CD14-positive monocyte (primary cell): ENCODE results near the gene GLOD5. TPM values are rescaled to one million over a fixed set of nuclear protein-coding genes. Genes with fewer than 3 reads are reported as not detected.

Source experiments
- DNase-seq, 3 donors: peaks; one replicate each; pipeline ENCODE4 v3.0.0-alpha.2; 2011 to 2022
- H2AFZ ChIP-seq: 2 replicates; pipeline ENCODE4 v1.6.0; 2012; ENCODE audit warnings: mild to moderate bottlenecking, low read depth, low read length, inconsistent platforms; ENCODE audit not compliant: insufficient read depth, poor library complexity, severe bottlenecking
- H3K27ac ChIP-seq, 2 donors: 1 replicate in 1 of 2; 2 replicates in 1 of 2; pipeline ENCODE4 v1.5.1; 2012 to 2013; ENCODE audit warnings: low read length in 2 of 2, control low read depth in 1 of 2, inconsistent platforms in 1 of 2, low read depth in 1 of 2, mild to moderate bottlenecking in 1 of 2
- H3K27me3 ChIP-seq, 2 donors: one replicate each; pipeline versions ENCODE4 v1.6.0 to v1.6.1; 2011 to 2013; ENCODE audit warnings: low read length in 2 of 2; ENCODE audit not compliant: control insufficient read depth in 2 of 2, insufficient read depth in 2 of 2
- H3K36me3 ChIP-seq, 2 donors: replicated peaks in 1 of 2; 1 replicate in 1 of 2; 2 replicates in 1 of 2; pipeline versions ENCODE4 v1.5.1 to v1.6.1; 2012 to 2013; ENCODE audit warnings: low read length in 2 of 2, control low read depth in 1 of 2, inconsistent platforms in 1 of 2, mild to moderate bottlenecking in 1 of 2; ENCODE audit not compliant: insufficient read depth in 2 of 2, control insufficient read depth in 1 of 2
- H3K4me1 ChIP-seq, 2 donors: 1 replicate in 1 of 2; 2 replicates in 1 of 2; pipeline versions ENCODE4 v1.5.1 to v1.6.1; 2012 to 2013; ENCODE audit warnings: low read length in 2 of 2, control low read depth in 1 of 2, inconsistent platforms in 1 of 2, mild to moderate bottlenecking in 1 of 2, moderate library complexity in 1 of 2; ENCODE audit not compliant: insufficient read depth in 2 of 2, control insufficient read depth in 1 of 2
- H3K4me2 ChIP-seq: replicated peaks from 2 replicates; pipeline ENCODE3; 2012; ENCODE audit warnings: low read length, moderate library complexity, mild to moderate bottlenecking; ENCODE audit not compliant: poor library complexity, severe bottlenecking; ENCODE audit errors: extremely low read depth
- H3K4me3 ChIP-seq, 3 experiments: fragments of 200-600 bp in 1 of 3; sonication (generic) in 1 of 3; replicated peaks in 1 of 3; 1 replicate in 2 of 3; 2 replicates in 1 of 3; pipeline ENCODE4 v1.5.1; 2011 to 2013; ENCODE audit warnings: low read length in 3 of 3, mild to moderate bottlenecking in 3 of 3, control low read depth in 2 of 3, low read depth in 2 of 3, inconsistent platforms in 1 of 3, moderate library complexity in 1 of 3
- H3K79me2 ChIP-seq: 2 replicates; pipeline ENCODE4 v1.6.0; 2012; ENCODE audit warnings: mild to moderate bottlenecking, control low read depth, inconsistent platforms, low read length, moderate library complexity; ENCODE audit not compliant: insufficient read depth
- H3K9ac ChIP-seq: 2 replicates; pipeline ENCODE4 v1.6.0; 2017; ENCODE audit warnings: low read length, mild to moderate bottlenecking; ENCODE audit not compliant: insufficient read depth, poor library complexity, severe bottlenecking
- H3K9me3 ChIP-seq, 2 donors: replicated peaks in 1 of 2; 1 replicate in 1 of 2; 2 replicates in 1 of 2; pipeline versions ENCODE4 v1.5.1 to v1.6.1; 2012 to 2013; ENCODE audit warnings: low read length in 2 of 2, control low read depth in 1 of 2; ENCODE audit not compliant: control insufficient read depth in 1 of 2, insufficient read depth in 1 of 2
- H4K20me1 ChIP-seq: 2 replicates; pipeline ENCODE4 v1.6.0; 2012; ENCODE audit warnings: mild to moderate bottlenecking, low read length, control low read depth, moderate library complexity; ENCODE audit not compliant: insufficient read depth
- H3K27ac Mint-ChIP-seq, 7 donors: one replicate each; pipeline ENCODE4 v1.8.0; 2020; ENCODE audit warnings: mild to moderate bottlenecking in 7 of 7, mixed read lengths in 7 of 7, moderate library complexity in 6 of 7, inconsistent platforms in 2 of 7
- H3K27me3 Mint-ChIP-seq, 3 donors: one replicate each; pipeline ENCODE4 v1.8.0; 2021 to 2022; ENCODE audit warnings: low read depth in 3 of 3, mild to moderate bottlenecking in 3 of 3, mixed read lengths in 3 of 3, moderate library complexity in 3 of 3, inconsistent platforms in 1 of 3
- H3K36me3 Mint-ChIP-seq, 2 donors: one replicate each; pipeline ENCODE4 v1.8.0; 2020; ENCODE audit warnings: mixed read lengths in 2 of 2, inconsistent platforms in 1 of 2, mild to moderate bottlenecking in 1 of 2
- H3K4me1 Mint-ChIP-seq: one replicate; pipeline ENCODE4 v1.8.0; 2020; ENCODE audit warnings: mild to moderate bottlenecking, mixed read lengths
- H3K4me3 Mint-ChIP-seq, 2 donors: one replicate each; pipeline ENCODE4 v1.8.0; 2020; ENCODE audit warnings: mild to moderate bottlenecking in 2 of 2, mixed read lengths in 2 of 2, moderate library complexity in 1 of 2
- H3K9me3 Mint-ChIP-seq, 7 donors: one replicate each; pipeline ENCODE4 v1.8.0; 2020 to 2022; ENCODE audit warnings: mixed read lengths in 7 of 7, mild to moderate bottlenecking in 6 of 7, moderate library complexity in 6 of 7, inconsistent platforms in 2 of 7
- WGBS: methylation state at CpG from one replicate; pipeline ENCODE4 v1.1.5; 2013; ENCODE audit warnings: missing lambda C conversion rate; ENCODE audit not compliant: insufficient coverage; 5-methylcytosine and 5-hydroxymethylcytosine counted together
- intact Hi-C, 2 donors: fragments of 100-400 bp; cut with micrococcal nuclease; formaldehyde crosslinking; loops; one replicate each; pipeline versions ENCODE4 v1.15.0 to v1.15.1; 2023
- polyA plus RNA-seq, 3 donors: library from polyadenylated mRNA; depleted of rRNA in 1 of 3; unstranded in 2 of 3; stranded (reverse) in 1 of 3; fragments of 300-500 nt in 2 of 3; fragments of >200 nt in 1 of 3; fragmentation: Illumina TruSeq in 2 of 3; gene quantifications; 1 replicate in 2 of 3; 2 replicates in 1 of 3; pipeline ENCODE4 v1.2.3, GENCODE V29; 2012 to 2021
- TF ChIP-seq, protein P1 (sequence below): fragments of 200-600 bp; IDR thresholded peaks from one replicate; pipeline ENCODE4 v1.8.0; 2022; ENCODE audit warnings: antibody characterized with exemption, mild to moderate bottlenecking

The GLOD5 gene
- polyA plus RNA-seq, 3 donors = not detected

- Histone ChIP-seq H4K20me1 (no peaks in the 10 kb centered on the region), H3K9me3 (no peaks in the 10 kb centered on the region), H3K27ac (no peak overlapping the region), H3K36me3 (no peaks in the 10 kb centered on the region), H3K27me3 (no peaks in the 10 kb centered on the region), H3K9ac (no peak overlapping the region), H3K79me2 (no peaks in the 10 kb centered on the region), H2AFZ (no peak overlapping the region), H3K4me3 (no peak overlapping the region), H3K4me2 (no peak overlapping the region), H3K4me1 (peaks cover 0 to 11% of the 10 kb centered on the region in 2 donors)
- no peak for DNase-seq
- Mint-ChIP-seq H3K9me3 (no peaks in the 10 kb centered on the region), H3K4me3 (no peak overlapping the region), H3K36me3 (no peaks in the 10 kb centered on the region), H3K4me1 (peaks cover 13% of the 10 kb centered on the region), H3K27ac (no peak overlapping the region), H3K27me3 (peaks cover 3 to 12% (median 3%) of the 10 kb centered on the region in 3 donors)
- TF ChIP-seq, protein P1, sequence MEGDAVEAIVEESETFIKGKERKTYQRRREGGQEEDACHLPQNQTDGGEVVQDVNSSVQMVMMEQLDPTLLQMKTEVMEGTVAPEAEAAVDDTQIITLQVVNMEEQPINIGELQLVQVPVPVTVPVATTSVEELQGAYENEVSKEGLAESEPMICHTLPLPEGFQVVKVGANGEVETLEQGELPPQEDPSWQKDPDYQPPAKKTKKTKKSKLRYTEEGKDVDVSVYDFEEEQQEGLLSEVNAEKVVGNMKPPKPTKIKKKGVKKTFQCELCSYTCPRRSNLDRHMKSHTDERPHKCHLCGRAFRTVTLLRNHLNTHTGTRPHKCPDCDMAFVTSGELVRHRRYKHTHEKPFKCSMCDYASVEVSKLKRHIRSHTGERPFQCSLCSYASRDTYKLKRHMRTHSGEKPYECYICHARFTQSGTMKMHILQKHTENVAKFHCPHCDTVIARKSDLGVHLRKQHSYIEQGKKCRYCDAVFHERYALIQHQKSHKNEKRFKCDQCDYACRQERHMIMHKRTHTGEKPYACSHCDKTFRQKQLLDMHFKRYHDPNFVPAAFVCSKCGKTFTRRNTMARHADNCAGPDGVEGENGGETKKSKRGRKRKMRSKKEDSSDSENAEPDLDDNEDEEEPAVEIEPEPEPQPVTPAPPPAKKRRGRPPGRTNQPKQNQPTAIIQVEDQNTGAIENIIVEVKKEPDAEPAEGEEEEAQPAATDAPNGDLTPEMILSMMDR = no peak
- intact Hi-C loops = loop anchor here in 1 of 2 donors (10.0 kb wide), 1 partner anchor 46 kb away; no protein-coding TSS in a partner anchor
- WGBS = 77% methylated on average over 4 of the region's 5 CpGs
These were observed 28.9 kb downstream of the GLOD5 start for GRCh38 chrX:48790477-48790876.

- no peaks in the 10 kb centered on the region for H3K9me3 ChIP-seq
- peaks cover 0 to 11% of the 10 kb centered on the region in 2 donors for H3K4me1 ChIP-seq
- no peak overlapping the region for H3K4me2 ChIP-seq
- no peaks in the 10 kb centered on the region for H3K36me3 ChIP-seq
- DNase-seq = no peak
- peaks cover 13% of the 10 kb centered on the region for H3K4me1 Mint-ChIP-seq
- no peak overlapping the region for H3K27ac Mint-ChIP-seq
- TF ChIP-seq, protein P1 = no peak
- peaks cover 3 to 12% (median 3%) of the 10 kb centered on the region in 3 donors for H3K27me3 Mint-ChIP-seq
- WGBS = 100% methylated on average over 1 of the region's 11 CpGs
- H3K4me3 ChIP-seq = no peak overlapping the region
- H3K79me2 ChIP-seq = no peaks in the 10 kb centered on the region
- H2AFZ ChIP-seq = no peak overlapping the region
- H3K9ac ChIP-seq = no peak overlapping the region
- H3K9me3 Mint-ChIP-seq = no peaks in the 10 kb centered on the region
- H3K27me3 ChIP-seq = no peaks in the 10 kb centered on the region
- no peak overlapping the region for H3K27ac ChIP-seq
- intact Hi-C loops = loop anchor here in 1 of 2 donors (10.0 kb wide), 1 partner anchor 46 kb away; no protein-coding TSS in a partner anchor
- H4K20me1 ChIP-seq = no peaks in the 10 kb centered on the region
- no peak overlapping the region for H3K4me3 Mint-ChIP-seq
- H3K36me3 Mint-ChIP-seq = no peaks in the 10 kb centered on the region
These were observed 29.7 kb downstream of the GLOD5 start for GRCh38 chrX:48791063-48791820.
